BJ (cell line): ENCODE results near the gene TRPT1. TPM values are rescaled to one million over a fixed set of nuclear protein-coding genes. Genes with fewer than 3 reads are reported as not detected.

Source experiments
- CTCF ChIA-PET: fragments of 350-600 bp; formaldehyde crosslinking; extraction: SDS; loops from one replicate; lab custom pipeline; 2021; ENCODE audit warnings: antibody characterized with exemption, inconsistent platforms; lab: Yijun Ruan, JAX
- POLR2A ChIA-PET: fragments of 300-600 bp; sonication (Branson Sonifier 250); formaldehyde crosslinking; extraction: SDS; loops from one replicate; lab custom pipeline; 2021; ENCODE audit warnings: antibody characterized with exemption; lab: Charles Lee
- DNase-seq: peaks from one replicate; pipeline ENCODE4 v3.0.0-alpha.2; 2011; ENCODE audit warnings: low read depth
- H3K27me3 ChIP-seq: 2 replicates; pipeline ENCODE4 v1.6.0; 2011; ENCODE audit warnings: low read length; ENCODE audit not compliant: control insufficient read depth, insufficient read depth
- H3K36me3 ChIP-seq: 2 replicates; pipeline ENCODE4 v1.5.1; 2011; ENCODE audit warnings: low read length; ENCODE audit not compliant: control insufficient read depth, insufficient read depth
- H3K4me3 ChIP-seq: 2 replicates; pipeline ENCODE4 v1.5.1; 2011; ENCODE audit warnings: low read depth, mild to moderate bottlenecking, control low read depth, low read length
- CTCF ChIP-seq: IDR thresholded peaks from 2 replicates; pipeline ENCODE4 v1.5.1; 2011; ENCODE audit warnings: low read depth, mild to moderate bottlenecking, control low read depth, inconsistent platforms, low read length, moderate library complexity; ENCODE audit not compliant: insufficient read depth
- polyA plus RNA-seq: library from polyadenylated mRNA; depleted of rRNA; stranded (reverse); fragments of >200 nt; gene quantifications from 2 replicates; pipeline ENCODE4 v1.2.3, GENCODE V29; 2011

Gene TRPT1
- polyA plus RNA-seq, 1 experiment = 53.1 TPM

GRCh38 chr11:64256300-64256699 lies 30.3 kb upstream of the TRPT1 start:
- Histone ChIP-seq H3K36me3 (peaks cover 29% of the 10 kb centered on the region), H3K27me3 (no peaks in the 10 kb centered on the region), H3K4me3 (no peak overlapping the region)
- POLR2A ChIA-PET = interaction anchor here (0.6 kb wide), 1 partner anchor 13 kb away, joined by 3 read pairs; no protein-coding TSS in a partner anchor
- CTCF ChIA-PET = interaction anchor here (1.6 to 2.0 kb wide), 2 partner anchors 12 to 27 kb away, joined by 4 to 7 read pairs; no protein-coding TSS in a partner anchor
- DNase-seq = no peak
- TF ChIP-seq CTCF = no peak

- POLR2A ChIA-PET = no interaction called here
- no peak for TF ChIP-seq CTCF
- CTCF ChIA-PET = interaction anchor here (0.7 to 2.2 kb wide), 5 partner anchors 8 to 49 kb away, joined by 3 to 11 read pairs (median 5); partner anchors contain the start of gene ESRRA
- DNase-seq = no peak
- peaks cover 28% of the 10 kb centered on the region for H3K36me3 ChIP-seq
- H3K27me3 ChIP-seq = no peaks in the 10 kb centered on the region
- H3K4me3 ChIP-seq = no peak overlapping the region
These were observed 29.4 kb upstream of the TRPT1 start for GRCh38 chr11:64255135-64256128.

- no peak for DNase-seq
- ChIA-PET POLR2A (no interaction called here), CTCF (interaction anchor here (0.7 to 2.2 kb wide), 5 partner anchors 9 to 50 kb away, joined by 3 to 11 read pairs (median 5); partner anchors contain the start of gene ESRRA)
- Histone ChIP-seq H3K27me3 (no peaks in the 10 kb centered on the region), H3K4me3 (no peak overlapping the region), H3K36me3 (peaks cover 21% of the 10 kb centered on the region)
- no peak for TF ChIP-seq CTCF
These were observed 28.3 kb upstream of the TRPT1 start for GRCh38 chr11:64254326-64254725.

- POLR2A ChIA-PET = no interaction called here
- H3K4me3 ChIP-seq = no peak overlapping the region
- no peak for TF ChIP-seq CTCF
These were observed 27.5 kb upstream of the TRPT1 start for GRCh38 chr11:64253481-64253880.

GRCh38 chr11:64253043-64253442 lies 27.1 kb upstream of the TRPT1 start:
- Histone ChIP-seq H3K4me3 (peak overlapping the region; percentile 79), H3K36me3 (peaks cover 18% of the 10 kb centered on the region), H3K27me3 (no peaks in the 10 kb centered on the region)
- ChIA-PET POLR2A (no interaction called here), CTCF (interaction anchor here (1.2 to 3.6 kb wide), 5 partner anchors 10 to 47 kb away, joined by 3 to 56 read pairs (median 18); partner anchors contain the start of gene FERMT3)
- DNase-seq = no peak
- no peak for TF ChIP-seq CTCF

More at GRCh38 chr11:64253481-64253880, 27.5 kb upstream of the TRPT1 start:
- DNase-seq = no peak
- Histone ChIP-seq H3K36me3 (peaks cover 19% of the 10 kb centered on the region), H3K27me3 (no peaks in the 10 kb centered on the region)
- CTCF ChIA-PET = interaction anchor here (1.2 to 1.9 kb wide), 2 partner anchors 10 to 39 kb away, joined by 3 to 6 read pairs; no protein-coding TSS in a partner anchor
